ENCODE measurements around the gene FBN1. TPM values are rescaled to one million over a fixed set of nuclear protein-coding genes. Genes with fewer than 3 reads are reported as not detected.

The FBN1 gene
- total RNA-seq, 1 donor from 2014 or later = 0.62 TPM

DNA sequence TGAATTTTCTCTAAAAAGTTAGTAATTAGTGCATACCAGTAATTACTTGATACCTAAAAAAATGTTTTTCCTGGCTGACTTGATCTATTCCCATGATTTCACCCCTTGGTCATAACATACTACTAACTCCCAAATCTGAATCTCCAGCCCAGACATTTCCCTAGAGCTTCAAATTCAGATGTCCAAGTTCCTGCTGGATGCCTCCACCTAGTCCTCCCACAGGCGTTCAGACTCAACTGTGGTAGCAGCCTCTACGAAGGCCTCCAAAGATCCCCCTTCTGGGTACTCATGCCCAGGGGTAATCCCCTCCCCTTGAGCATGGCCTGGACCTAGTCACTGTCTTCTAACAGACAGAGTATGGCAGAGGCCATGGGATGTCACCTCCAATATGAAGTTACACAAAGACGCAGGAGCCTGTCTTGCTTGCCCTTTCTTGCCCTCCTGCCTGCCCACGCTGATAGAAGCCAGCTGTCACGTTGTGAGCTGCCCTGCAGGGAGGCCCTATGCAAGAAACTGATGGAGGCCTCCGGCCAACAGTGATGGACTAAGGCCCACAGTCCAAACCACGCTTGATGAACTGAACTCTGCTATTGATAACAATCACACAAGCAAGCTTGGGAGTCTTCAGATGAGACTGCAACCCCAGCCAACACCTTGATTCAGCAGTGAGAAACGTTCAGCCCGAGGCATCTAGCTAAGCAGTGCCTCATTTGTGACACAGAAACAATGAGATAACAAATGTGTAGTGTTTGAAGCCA, 8.6 kb upstream of the FBN1 start:
- Mint-ChIP-seq H3K4me3 (no peak overlapping the region), H3K36me3 (ENCODE audit: low read depth) (no peaks in the 10 kb centered on the region), H3K9me3 (no peaks in the 10 kb centered on the region), H3K4me1 (no peaks in the 10 kb centered on the region), H3K27ac (no peak overlapping the region), H3K27me3 (no peaks in the 10 kb centered on the region)
- CTCF ChIA-PET = no interaction called here
- TF ChIP-seq, protein P1, sequence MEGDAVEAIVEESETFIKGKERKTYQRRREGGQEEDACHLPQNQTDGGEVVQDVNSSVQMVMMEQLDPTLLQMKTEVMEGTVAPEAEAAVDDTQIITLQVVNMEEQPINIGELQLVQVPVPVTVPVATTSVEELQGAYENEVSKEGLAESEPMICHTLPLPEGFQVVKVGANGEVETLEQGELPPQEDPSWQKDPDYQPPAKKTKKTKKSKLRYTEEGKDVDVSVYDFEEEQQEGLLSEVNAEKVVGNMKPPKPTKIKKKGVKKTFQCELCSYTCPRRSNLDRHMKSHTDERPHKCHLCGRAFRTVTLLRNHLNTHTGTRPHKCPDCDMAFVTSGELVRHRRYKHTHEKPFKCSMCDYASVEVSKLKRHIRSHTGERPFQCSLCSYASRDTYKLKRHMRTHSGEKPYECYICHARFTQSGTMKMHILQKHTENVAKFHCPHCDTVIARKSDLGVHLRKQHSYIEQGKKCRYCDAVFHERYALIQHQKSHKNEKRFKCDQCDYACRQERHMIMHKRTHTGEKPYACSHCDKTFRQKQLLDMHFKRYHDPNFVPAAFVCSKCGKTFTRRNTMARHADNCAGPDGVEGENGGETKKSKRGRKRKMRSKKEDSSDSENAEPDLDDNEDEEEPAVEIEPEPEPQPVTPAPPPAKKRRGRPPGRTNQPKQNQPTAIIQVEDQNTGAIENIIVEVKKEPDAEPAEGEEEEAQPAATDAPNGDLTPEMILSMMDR (IDR thresholded peaks at IDR 0.05) = no peak
- ATAC-seq (ENCODE audit: low read depth) (no peak), DNase-seq (no peak)
- intact Hi-C loops (cut with micrococcal nuclease) = no loop called here
- POLR2A ChIA-PET = no interaction called here

DNA sequence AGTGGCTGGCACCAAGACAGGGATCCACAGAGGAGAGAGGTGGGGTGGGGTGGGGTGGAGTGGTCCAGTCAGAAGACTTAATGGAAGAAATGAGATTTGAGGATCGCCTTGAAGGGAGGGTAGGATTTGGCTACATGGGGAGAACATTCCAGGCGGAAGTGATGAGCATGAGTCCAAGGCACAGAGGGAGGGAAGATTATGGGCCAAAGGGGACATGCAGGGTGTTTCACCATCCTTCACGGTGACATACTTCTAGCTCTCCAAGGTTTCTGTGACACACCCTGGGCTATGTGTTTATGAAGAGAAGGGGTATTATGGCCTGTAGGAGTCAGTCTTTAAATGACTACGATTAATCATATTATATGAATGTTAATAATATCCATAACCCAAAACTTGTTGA, 7.7 kb upstream of the FBN1 start:
- H3K27me3 Mint-ChIP-seq = no peaks in the 10 kb centered on the region
- ATAC-seq (ENCODE audit: low read depth) (no peak), DNase-seq (no peak)
- CTCF ChIA-PET = no interaction called here
- no peaks in the 10 kb centered on the region for H3K4me1 Mint-ChIP-seq
- H3K27ac Mint-ChIP-seq = no peak overlapping the region
- no peaks in the 10 kb centered on the region for H3K9me3 Mint-ChIP-seq
- intact Hi-C loops (cut with micrococcal nuclease) = no loop called here
- H3K36me3 Mint-ChIP-seq (ENCODE audit: low read depth) = no peaks in the 10 kb centered on the region
- H3K4me3 Mint-ChIP-seq = no peak overlapping the region
- TF ChIP-seq, protein P1 (IDR thresholded peaks at IDR 0.05) = no peak
- POLR2A ChIA-PET = no interaction called here

DNA sequence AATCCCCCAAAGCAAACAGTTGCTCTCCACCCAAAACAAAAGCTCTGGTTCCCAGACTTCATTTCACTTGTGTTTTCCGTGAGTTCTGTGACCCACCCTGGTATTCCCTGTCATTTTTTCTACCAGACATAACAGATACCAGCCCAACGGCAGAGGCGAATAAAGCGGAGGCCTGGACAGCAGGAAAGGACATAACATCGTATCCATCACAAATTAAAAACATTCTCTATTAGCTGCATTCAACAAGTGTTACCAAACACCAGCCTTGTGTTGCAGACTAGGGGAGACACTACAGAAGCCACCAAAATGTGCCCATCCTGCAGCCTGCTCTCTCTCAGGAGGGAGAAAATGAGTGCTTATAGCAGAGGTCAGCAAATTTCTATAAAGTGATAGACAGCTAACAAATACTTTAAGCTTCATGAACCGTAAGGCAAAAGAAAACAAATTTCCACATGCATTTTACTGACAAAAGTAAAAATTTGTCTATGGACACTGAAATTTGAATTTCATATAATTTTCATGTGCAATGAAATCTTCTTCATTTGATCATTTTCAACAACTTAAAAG, 7.1 kb upstream of the FBN1 start:
- no peaks in the 10 kb centered on the region for H3K9me3 Mint-ChIP-seq
- H3K4me3 Mint-ChIP-seq = no peak overlapping the region
- POLR2A ChIA-PET = no interaction called here
- H3K36me3 Mint-ChIP-seq (ENCODE audit: low read depth) = no peaks in the 10 kb centered on the region
- H3K27ac Mint-ChIP-seq = no peak overlapping the region
- CTCF ChIA-PET = no interaction called here
- H3K4me1 Mint-ChIP-seq = no peaks in the 10 kb centered on the region
- ATAC-seq (ENCODE audit: low read depth) = no peak
- TF ChIP-seq, protein P1 (IDR thresholded peaks at IDR 0.05) = no peak
- intact Hi-C loops (cut with micrococcal nuclease) = no loop called here
- DNase-seq = no peak
- no peaks in the 10 kb centered on the region for H3K27me3 Mint-ChIP-seq

DNA sequence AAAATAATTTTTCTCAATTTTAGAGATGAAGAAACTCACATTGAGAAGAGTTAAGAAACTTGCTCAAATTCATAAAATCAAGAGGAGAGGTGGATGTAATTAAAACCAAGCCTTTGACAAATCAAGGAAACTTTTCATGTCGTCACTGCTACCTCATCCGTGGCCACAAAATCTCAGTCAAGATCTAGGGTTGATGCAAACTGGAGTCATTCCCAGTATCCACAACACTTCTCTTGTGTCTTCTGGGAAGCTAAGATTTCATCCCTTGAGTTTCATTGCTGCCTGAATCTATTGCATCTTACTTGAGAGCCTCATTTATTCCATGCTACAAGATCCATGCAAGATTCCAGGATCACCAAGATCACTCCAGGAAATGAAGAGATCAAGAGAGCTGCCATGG, 5.4 kb upstream of the FBN1 start:
- CTCF ChIA-PET = no interaction called here
- ATAC-seq (ENCODE audit: low read depth) = no peak
- Mint-ChIP-seq H3K4me1 (no peaks in the 10 kb centered on the region), H3K36me3 (ENCODE audit: low read depth) (no peaks in the 10 kb centered on the region), H3K9me3 (no peaks in the 10 kb centered on the region), H3K4me3 (no peak overlapping the region), H3K27me3 (peaks cover 8% of the 10 kb centered on the region), H3K27ac (no peak overlapping the region)
- intact Hi-C loops (cut with micrococcal nuclease) = no loop called here
- TF ChIP-seq, protein P1 (IDR thresholded peaks at IDR 0.05) = no peak
- DNase-seq = no peak
- POLR2A ChIA-PET = no interaction called here

DNA sequence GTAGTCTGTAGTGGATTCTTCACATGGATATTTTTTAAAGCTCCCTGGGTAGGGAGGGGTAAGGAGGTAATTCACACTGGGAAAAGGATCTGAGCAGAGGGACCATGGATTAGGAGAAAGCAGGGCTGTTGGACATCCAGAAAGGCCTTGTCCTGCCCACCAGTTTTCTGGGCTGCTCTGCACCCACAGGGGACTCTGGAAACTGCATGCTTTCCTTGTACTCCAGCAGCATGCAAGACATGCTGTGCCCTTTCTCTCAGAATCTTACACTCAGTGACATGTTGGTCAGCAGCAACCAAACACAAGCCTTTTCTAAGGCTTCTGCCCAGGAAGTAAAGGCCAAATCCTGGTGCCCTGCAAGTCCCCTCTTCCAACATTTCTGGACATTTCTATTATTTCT, 2.5 kb upstream of the FBN1 start:
- TF ChIP-seq, protein P1 (IDR thresholded peaks at IDR 0.05) = no peak
- Mint-ChIP-seq H3K27ac (no peak overlapping the region), H3K4me3 (no peak overlapping the region), H3K36me3 (ENCODE audit: low read depth) (no peaks in the 10 kb centered on the region), H3K9me3 (no peaks in the 10 kb centered on the region), H3K27me3 (peaks cover 24% of the 10 kb centered on the region), H3K4me1 (peaks cover 7% of the 10 kb centered on the region)
- ATAC-seq (ENCODE audit: low read depth) (no peak), DNase-seq (no peak)
- intact Hi-C loops (cut with micrococcal nuclease) = no loop called here
- CTCF ChIA-PET = no interaction called here
- POLR2A ChIA-PET = no interaction called here
